Mucosa of descending colon (tissue), 3 donors: Measurements from ENCODE around the gene RNF38. TPM values are rescaled to one million over a fixed set of nuclear protein-coding genes. Genes with fewer than 3 reads are reported as not detected.

Source experiments
- ATAC-seq: fragments of 200-7000 bp; cut with Tn5 transposase; one replicate; pipeline ENCODE4 v1.9.1; 2020; ENCODE audit warnings: mild to moderate bottlenecking, moderate library complexity
- DNase-seq, 3 donors: peaks; one replicate each; pipeline ENCODE4 v3.0.0-alpha.2; 2020
- H3K36me3 ChIP-seq: fragments of 200-600 bp; one replicate; pipeline ENCODE4 v1.8.0; 2021; ENCODE audit warnings: low read depth, mild to moderate bottlenecking
- H3K4me1 ChIP-seq: fragments of 200-600 bp; one replicate; pipeline ENCODE4 v1.8.0; 2021; ENCODE audit warnings: low read depth, mild to moderate bottlenecking
- H3K4me3 ChIP-seq: fragments of 200-600 bp; one replicate; pipeline ENCODE4 v1.8.0; 2021; ENCODE audit warnings: mild to moderate bottlenecking
- H3K9me3 ChIP-seq: fragments of 200-600 bp; one replicate; pipeline ENCODE4 v1.8.0; 2021; ENCODE audit warnings: mild to moderate bottlenecking
- intact Hi-C, 2 donors: fragments of 100-400 bp; cut with DNase I in 1 of 2; cut with micrococcal nuclease in 1 of 2; formaldehyde crosslinking; loops; one replicate each; pipeline versions ENCODE4 v1.11.0 to v1.11.1; 2022; cut with DNase I, micrococcal nuclease
- total RNA-seq, 3 donors: library from RNA; stranded (reverse); fragmentation: NEBNext Ultra II Directional in 2 of 3; extraction: Animal tissue kit (Norgen Biotek cat#: 25700) in 2 of 3; gene quantifications; one replicate each; pipeline versions ENCODE4 v1.2.1 to v1.2.4, GENCODE V29; 2021 to 2023
- TF ChIP-seq, protein P1 (sequence below): fragments of 200-600 bp; IDR thresholded peaks from one replicate; pipeline ENCODE4 v1.8.0; 2022; ENCODE audit warnings: antibody characterized with exemption, mild to moderate bottlenecking
- donor health status: DM: no; HTN: no; CAD: no; lungs with moderate emphysema.
- donor health status: DM: no; HTN: no; CAD: no.
- donor health status: DM: no; HTN: yes; CAD: no.

Gene RNF38
- total RNA-seq, 3 donors from 2014 or later: 31.8 to 69.7 (median 43.1) TPM

GRCh38 chr9:36401897-36402480, 1.9 kb upstream of the RNF38 start:
- TF ChIP-seq, protein P1, sequence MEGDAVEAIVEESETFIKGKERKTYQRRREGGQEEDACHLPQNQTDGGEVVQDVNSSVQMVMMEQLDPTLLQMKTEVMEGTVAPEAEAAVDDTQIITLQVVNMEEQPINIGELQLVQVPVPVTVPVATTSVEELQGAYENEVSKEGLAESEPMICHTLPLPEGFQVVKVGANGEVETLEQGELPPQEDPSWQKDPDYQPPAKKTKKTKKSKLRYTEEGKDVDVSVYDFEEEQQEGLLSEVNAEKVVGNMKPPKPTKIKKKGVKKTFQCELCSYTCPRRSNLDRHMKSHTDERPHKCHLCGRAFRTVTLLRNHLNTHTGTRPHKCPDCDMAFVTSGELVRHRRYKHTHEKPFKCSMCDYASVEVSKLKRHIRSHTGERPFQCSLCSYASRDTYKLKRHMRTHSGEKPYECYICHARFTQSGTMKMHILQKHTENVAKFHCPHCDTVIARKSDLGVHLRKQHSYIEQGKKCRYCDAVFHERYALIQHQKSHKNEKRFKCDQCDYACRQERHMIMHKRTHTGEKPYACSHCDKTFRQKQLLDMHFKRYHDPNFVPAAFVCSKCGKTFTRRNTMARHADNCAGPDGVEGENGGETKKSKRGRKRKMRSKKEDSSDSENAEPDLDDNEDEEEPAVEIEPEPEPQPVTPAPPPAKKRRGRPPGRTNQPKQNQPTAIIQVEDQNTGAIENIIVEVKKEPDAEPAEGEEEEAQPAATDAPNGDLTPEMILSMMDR: no peak
- no peaks in the 10 kb centered on the region for H3K36me3 ChIP-seq
- H3K9me3 ChIP-seq: no peaks in the 10 kb centered on the region
- peak in 1 of 3 donors; percentile 14 for DNase-seq
- no peak for ATAC-seq
- H3K4me3 ChIP-seq: no peak overlapping the region
- H3K4me1 ChIP-seq: peaks cover 23% of the 10 kb centered on the region
- intact Hi-C loops: no loop called here

GRCh38 chr9:36401164-36401740, 1.2 kb upstream of the RNF38 start:
- ATAC-seq (peak; percentile 80), DNase-seq (peak in 1 of 3 donors; percentile 81)
- intact Hi-C loops: no loop called here
- peaks cover 23% of the 10 kb centered on the region for H3K4me1 ChIP-seq
- H3K36me3 ChIP-seq: no peaks in the 10 kb centered on the region
- no peaks in the 10 kb centered on the region for H3K9me3 ChIP-seq
- H3K4me3 ChIP-seq: peak overlapping the region; percentile 59
- TF ChIP-seq, protein P1: no peak

- Histone ChIP-seq H3K9me3 (no peaks in the 10 kb centered on the region), H3K4me1 (peaks cover 23% of the 10 kb centered on the region), H3K4me3 (peak overlapping the region; percentile 59), H3K36me3 (no peaks in the 10 kb centered on the region)
- TF ChIP-seq, protein P1: no peak
- peak; percentile 91 to 94 (median 94) for DNase-seq
- ATAC-seq: peak; percentile 91
- intact Hi-C loops: no loop called here
These were observed 479 bp upstream of the RNF38 start for GRCh38 chr9:36400332-36401163.

- ATAC-seq: no peak
- no peaks in the 10 kb centered on the region for H3K36me3 ChIP-seq
- no peak overlapping the region for H3K4me3 ChIP-seq
- H3K9me3 ChIP-seq: no peaks in the 10 kb centered on the region
- DNase-seq: no peak
- intact Hi-C loops: no loop called here
- TF ChIP-seq, protein P1: no peak
- peaks cover 23% of the 10 kb centered on the region for H3K4me1 ChIP-seq
These were observed 1.3 kb downstream of the RNF38 start for GRCh38 chr9:36398745-36399144.

- H3K4me3 ChIP-seq: no peak overlapping the region
- no peaks in the 10 kb centered on the region for H3K9me3 ChIP-seq
- ATAC-seq: no peak
- peaks cover 21% of the 10 kb centered on the region for H3K4me1 ChIP-seq
- intact Hi-C loops: no loop called here
- DNase-seq: no peak
- TF ChIP-seq, protein P1: no peak
- H3K36me3 ChIP-seq: no peaks in the 10 kb centered on the region
These were observed 3.1 kb downstream of the RNF38 start for GRCh38 chr9:36396985-36397384.
